ENCODE data around the gene PDZD8. TPM values are rescaled to one million over a fixed set of nuclear protein-coding genes. Genes with fewer than 3 reads are reported as not detected.

The PDZD8 gene
- total RNA-seq, 8 experiments from 2014 or later = 10.0 to 62.1 (median 18.3) TPM

DNA sequence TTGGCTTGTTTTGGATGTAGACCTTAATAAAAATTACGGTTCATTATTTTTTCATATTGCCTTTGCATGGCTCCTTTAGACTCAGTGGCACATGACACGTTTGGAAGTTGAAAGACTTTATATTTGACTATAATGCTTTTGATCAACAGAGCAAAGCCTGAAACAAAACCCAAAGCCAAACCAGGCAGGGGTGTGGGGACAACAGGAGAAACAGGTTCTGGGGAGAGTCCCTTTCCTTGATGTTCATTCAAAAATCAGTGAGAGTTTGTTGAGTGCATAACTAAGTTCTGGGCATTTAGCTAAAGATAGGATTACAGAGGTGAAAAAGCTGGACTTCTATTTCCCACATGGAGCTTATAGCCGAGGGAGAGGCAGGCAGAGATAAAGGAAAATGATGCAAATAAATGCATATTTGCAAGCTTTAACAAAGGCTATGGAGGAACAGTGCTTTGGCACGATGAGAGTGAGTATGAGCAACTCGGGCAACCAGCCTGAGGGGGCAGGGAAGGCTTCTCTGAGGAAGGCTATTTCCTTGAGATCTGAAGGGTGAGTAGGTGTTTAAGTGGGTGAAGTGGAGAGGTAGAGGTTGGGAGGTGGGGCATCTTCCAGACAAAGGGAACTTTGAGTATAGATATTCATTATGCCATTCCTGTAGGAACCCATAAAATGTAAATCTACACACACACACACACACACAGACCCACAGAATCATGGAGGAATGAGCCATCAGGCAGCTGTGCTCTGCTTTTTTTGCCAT, 34.5 kb upstream of the PDZD8 start:
- Histone ChIP-seq H3K4me3 (no peak overlapping the region), H3K4me1 (replicated peaks in 1 of 2) (no peaks in the 10 kb centered on the region), H3K27ac (no peak overlapping the region)
- in situ Hi-C loops (cut with MboI; ENCODE audit: low pct_unique_long_range_greater_than_20kb in 2 of 9, low sequenced_read_pairs in 9 of 9, unreplicated experiment in 9 of 9) = no loop called here
- peak in 3 of 8 experiments; percentile 31 to 68 (median 41) for ATAC-seq (replicated peaks in 6 of 8)
- 30 to 93% (median 66%) methylated on average over 1 to 5 of the region's 5 CpGs; no CpG with 5 or more reads in 1 of the 10 experiments for WGBS, 10 experiments

DNA sequence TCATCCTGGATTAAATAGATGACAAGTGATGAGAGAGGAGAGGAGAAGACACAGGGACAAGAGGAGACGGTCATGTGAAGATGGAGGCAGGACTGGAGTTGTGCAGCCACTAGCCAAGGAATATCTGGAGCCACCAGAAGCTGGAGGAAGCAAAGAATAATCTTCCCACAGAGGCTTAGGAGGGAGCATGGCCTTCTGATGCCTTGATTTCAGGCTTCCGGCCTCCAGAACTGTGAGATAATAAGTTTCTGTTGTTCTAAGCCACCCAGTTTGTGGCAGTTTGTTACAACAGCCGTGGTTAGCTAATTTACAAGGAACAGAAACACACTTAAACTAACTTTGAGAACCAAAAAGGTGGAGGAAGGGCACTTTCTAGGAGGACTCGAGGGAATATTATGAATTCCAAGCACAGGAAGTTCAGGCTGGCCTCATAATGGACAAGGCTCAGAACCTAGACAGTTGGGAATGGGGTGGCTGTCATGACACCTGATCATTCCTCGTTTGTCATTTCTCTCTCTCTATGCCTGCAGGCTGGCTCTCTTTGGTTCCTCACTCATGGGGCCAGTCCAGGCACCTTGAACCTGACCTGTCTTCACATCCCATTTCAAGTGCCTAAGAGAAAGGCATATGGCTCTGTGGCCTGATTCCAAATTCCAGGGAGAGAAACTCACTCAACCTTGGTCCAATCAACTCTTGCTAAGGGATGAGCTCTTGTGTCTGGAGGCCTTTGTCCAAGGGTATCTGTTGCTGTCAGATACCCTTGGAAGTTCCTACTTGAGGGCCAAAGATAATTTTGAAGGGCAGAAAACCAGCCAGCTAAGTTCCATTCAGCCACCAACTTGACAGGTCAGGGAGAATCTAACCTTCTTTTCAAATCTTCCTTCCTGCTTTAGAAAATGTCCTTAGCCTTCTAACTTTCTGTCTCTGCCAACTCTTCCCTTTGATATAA, 33.5 kb upstream of the PDZD8 start:
- in situ Hi-C loops (cut with MboI; ENCODE audit: low pct_unique_long_range_greater_than_20kb in 2 of 9, low sequenced_read_pairs in 9 of 9, unreplicated experiment in 9 of 9) = no loop called here
- 37 to 100% (median 80%) methylated on average over 1 to 5 of the region's 5 CpGs for WGBS, 10 experiments

DNA sequence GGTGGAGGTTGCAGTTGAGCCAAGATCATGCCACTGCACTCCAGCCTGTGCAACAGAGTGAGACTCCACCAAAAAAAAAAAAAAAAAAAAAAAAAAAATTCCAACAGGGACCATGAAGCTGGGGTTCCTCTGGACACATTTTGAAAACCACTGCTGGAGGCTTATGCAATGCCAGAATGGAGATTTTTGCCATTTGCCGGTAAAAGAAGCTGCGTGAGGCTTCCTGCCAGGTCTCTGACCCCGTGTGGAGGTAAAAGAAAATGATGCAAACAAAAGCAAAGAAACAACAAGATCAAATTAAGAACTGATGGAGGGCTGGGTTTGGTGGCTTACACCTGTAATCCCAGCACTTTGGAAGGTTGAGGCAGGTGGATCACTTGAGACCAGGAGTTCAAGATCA, 30.5 kb upstream of the PDZD8 start:
- WGBS, 10 experiments = 40 to 88% (median 74%) methylated on average over 1 to 3 of the region's 3 CpGs; no CpG with 5 or more reads in 3 of the 10 experiments
- no peak overlapping the region for H3K4me3 ChIP-seq
- no peaks in the 10 kb centered on the region for H3K4me1 ChIP-seq (replicated peaks in 1 of 2)
- no peak for ATAC-seq (replicated peaks in 6 of 8)
- no peak overlapping the region for H3K27ac ChIP-seq
- in situ Hi-C loops (cut with MboI; ENCODE audit: low pct_unique_long_range_greater_than_20kb in 2 of 9, low sequenced_read_pairs in 9 of 9, unreplicated experiment in 9 of 9) = no loop called here

More for the DNA sequence above, 33.5 kb upstream of the PDZD8 start:
- H3K4me1 ChIP-seq (replicated peaks in 1 of 2) = no peaks in the 10 kb centered on the region
- no peak for ATAC-seq (replicated peaks in 6 of 8)
- no peak overlapping the region for H3K4me3 ChIP-seq
- no peak overlapping the region for H3K27ac ChIP-seq

DNA sequence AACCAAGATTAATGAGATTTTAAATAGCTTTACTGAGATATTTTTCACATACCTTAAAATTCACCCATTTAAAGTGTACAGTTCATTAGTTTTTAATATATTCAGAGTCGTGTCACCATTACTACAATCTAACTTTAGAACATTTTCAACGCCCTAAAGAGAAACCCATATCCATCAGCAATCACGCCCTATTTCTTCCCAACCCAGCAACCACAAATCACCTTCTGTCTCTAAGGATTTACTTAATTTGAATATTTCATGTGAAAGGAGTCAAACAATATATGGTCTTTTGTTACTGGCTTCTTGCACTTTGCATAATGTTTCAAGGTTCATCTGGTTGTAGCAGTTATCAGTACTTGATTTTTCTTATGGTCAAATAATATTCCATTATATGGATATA, 25.1 kb upstream of the PDZD8 start:
- in situ Hi-C loops (cut with MboI; ENCODE audit: low pct_unique_long_range_greater_than_20kb in 2 of 9, low sequenced_read_pairs in 9 of 9, unreplicated experiment in 9 of 9) = no loop called here
- peak in 3 of 8 experiments; percentile 53 to 95 (median 85) for ATAC-seq (replicated peaks in 6 of 8)
- no peak overlapping the region for H3K27ac ChIP-seq
- 10 to 92% (median 61%) methylated on average over 1 to 3 of the region's 3 CpGs for WGBS, 10 experiments
- H3K4me1 ChIP-seq (replicated peaks in 1 of 2) = no peaks in the 10 kb centered on the region
- H3K4me3 ChIP-seq = no peak overlapping the region

DNA sequence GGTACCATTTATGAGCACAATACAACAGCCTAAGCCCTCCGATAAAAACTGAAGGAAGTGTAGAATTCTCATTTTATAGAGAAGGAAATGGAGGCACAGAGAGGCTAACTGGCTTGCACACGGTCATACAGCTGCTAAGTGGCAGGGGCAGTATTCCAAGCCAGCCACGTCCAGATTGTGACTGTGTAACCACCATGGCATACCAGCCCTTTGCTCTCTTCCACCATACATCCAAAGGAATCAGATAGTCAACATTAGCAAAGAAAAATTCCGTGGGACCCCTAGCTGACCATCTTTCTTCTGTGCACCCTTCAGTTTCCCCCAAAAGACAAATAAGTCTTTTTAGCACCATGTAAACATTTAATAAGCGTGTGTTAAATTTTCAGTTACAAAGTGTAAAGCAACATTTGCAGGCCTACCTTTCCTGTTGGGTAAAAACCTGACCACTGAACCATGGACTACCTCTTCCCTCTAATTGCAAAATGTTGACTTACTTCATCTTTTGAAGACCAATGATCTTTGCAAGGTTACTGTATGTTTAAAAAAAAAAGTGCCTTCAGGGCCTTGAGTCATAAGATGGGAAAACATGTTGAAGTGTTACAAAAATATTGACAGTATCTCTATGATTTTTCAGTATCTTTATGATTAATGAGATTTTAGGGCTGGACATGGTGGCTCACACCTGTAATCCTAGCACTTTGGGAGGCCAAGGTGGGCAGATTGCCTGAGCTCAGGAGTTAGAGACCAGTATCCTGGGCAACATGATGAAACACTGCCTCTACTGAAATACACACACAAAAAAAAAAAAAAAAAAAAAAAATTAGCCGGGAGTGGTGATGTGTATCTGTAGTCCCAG, 24.3 kb upstream of the PDZD8 start:
- no peak for ATAC-seq (replicated peaks in 6 of 8)
- WGBS, 10 experiments = 59 to 100% (median 90%) methylated on average over 1 to 6 of the region's 6 CpGs
- in situ Hi-C loops (cut with MboI; ENCODE audit: low pct_unique_long_range_greater_than_20kb in 2 of 9, low sequenced_read_pairs in 9 of 9, unreplicated experiment in 9 of 9) = no loop called here

DNA sequence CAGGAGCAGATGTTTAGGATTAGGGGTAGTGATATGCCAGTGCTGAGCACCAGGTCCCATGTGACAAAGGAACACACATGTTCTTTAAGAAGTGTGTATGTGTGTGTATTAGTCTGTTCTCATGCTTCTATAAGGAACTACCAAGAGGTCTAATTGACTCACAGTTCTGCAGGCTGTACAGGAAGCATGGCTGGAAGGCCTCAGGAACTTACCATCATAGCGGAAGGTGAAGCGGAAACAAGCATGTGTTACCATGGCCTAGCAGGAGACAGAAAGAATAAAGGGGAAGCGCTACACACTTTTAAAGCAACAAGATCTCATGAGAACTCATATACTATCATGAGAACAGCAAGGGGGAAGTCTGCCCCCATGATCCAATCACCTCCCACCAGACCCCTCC, 22.8 kb upstream of the PDZD8 start:
- Histone ChIP-seq H3K4me1 (replicated peaks in 1 of 2) (no peaks in the 10 kb centered on the region), H3K4me3 (no peak overlapping the region), H3K27ac (no peak overlapping the region)
- 70 to 100% (median 98%) methylated on average over 1 to 3 of the region's 3 CpGs; no CpG with 5 or more reads in 4 of the 10 experiments for WGBS, 10 experiments
- ATAC-seq (replicated peaks in 6 of 8) = no peak
- in situ Hi-C loops (cut with MboI; ENCODE audit: low pct_unique_long_range_greater_than_20kb in 2 of 9, low sequenced_read_pairs in 9 of 9, unreplicated experiment in 9 of 9) = no loop called here

More for the DNA sequence above, 24.3 kb upstream of the PDZD8 start:
- Histone ChIP-seq H3K4me1 (replicated peaks in 1 of 2) (no peaks in the 10 kb centered on the region), H3K4me3 (no peak overlapping the region), H3K27ac (no peak overlapping the region)

DNA sequence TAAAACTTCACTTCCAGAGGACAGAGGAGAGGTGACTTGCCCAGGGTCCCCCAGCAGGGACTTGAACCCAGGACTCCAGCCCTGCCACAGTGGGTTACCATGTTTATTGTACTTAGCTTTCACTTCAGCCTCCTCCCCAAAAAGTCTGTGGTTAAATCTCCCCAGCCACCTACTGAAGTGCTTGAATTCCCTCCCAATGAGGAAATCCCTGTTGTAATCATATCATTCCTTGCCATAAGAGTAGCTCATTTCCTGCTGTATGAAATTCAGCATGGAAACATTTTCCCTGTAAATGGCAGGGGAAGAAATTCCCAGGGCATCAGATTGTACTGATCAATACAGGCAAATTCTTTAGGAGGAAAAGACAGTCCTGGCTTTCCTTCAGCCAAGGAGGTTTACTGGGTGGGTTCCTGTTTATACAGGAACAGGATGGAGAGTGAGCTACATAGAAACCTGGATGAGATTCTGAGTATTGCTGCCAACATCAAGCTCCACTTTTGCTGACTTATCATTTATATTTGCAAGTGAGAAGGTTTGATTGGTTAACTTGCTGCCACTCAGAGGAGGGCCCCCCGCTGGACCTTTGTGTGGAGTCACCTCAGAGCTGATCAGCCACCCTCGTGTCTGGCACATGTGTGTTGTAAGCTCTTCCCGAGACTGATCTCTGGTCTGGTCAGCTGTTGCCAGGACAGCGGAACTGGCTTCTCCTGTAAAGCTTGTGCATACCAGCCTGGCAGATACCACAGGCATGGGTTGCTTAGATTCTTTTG, 16.4 kb upstream of the PDZD8 start:
- ATAC-seq (replicated peaks in 6 of 8) = peak; percentile 36 to 99 (median 67)
- Histone ChIP-seq H3K27ac (no peak overlapping the region), H3K4me1 (replicated peaks in 1 of 2) (peaks cover 0 to 6% of the 10 kb centered on the region in 2 donors), H3K4me3 (no peak overlapping the region)
- in situ Hi-C loops (cut with MboI; ENCODE audit: low pct_unique_long_range_greater_than_20kb in 2 of 9, low sequenced_read_pairs in 9 of 9, unreplicated experiment in 9 of 9) = no loop called here
- WGBS, 10 experiments = 21 to 100% (median 45%) methylated on average over 2 to 4 of the region's 4 CpGs; no CpG with 5 or more reads in 2 of the 10 experiments

DNA sequence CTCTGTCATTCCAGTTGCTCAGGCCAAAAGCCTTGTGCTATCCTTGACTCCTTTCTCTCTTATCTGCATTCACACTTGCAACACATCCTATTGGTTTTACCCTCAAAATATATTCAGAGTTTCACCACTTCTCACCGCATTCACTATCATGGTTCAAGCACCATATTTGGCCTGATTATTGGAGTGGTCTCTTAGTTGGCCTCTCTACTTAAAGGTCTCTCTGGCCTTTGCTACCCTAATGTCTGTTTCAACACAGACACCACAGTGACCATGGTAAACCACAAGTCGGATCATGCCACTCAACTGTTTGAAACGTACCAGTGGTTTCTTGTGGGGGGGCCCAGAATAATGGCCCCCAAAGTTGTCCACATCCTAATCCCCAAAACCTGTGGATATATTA, 15.2 kb upstream of the PDZD8 start:
- 20 to 100% (median 92%) methylated on average over 1 to 3 of the region's 3 CpGs; no CpG with 5 or more reads in 3 of the 10 experiments for WGBS, 10 experiments
- no peak for ATAC-seq (replicated peaks in 6 of 8)
- H3K4me1 ChIP-seq (replicated peaks in 1 of 2) = peaks cover 0 to 6% of the 10 kb centered on the region in 2 donors
- no peak overlapping the region for H3K4me3 ChIP-seq
- in situ Hi-C loops (cut with MboI; ENCODE audit: low pct_unique_long_range_greater_than_20kb in 2 of 9, low sequenced_read_pairs in 9 of 9, unreplicated experiment in 9 of 9) = no loop called here
- H3K27ac ChIP-seq = no peak overlapping the region

DNA sequence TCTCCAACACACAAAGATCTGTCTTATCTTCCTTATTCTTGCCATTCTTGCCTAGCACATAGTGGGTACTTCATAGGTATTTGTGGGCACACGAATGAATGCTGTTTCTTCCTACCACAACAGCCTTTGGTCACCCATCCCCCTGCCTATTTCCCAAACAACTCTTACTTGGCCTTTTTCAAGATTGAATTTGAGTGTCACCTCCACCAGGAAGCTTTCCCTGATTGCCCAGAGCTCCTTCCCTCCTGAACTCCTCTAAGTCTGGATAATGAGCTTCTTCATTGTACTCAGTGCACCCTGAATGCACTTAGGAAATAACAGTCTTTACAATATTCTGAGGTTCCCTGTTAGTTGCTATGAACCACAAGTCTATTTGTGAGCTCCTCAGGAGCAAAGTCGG, 11.6 kb upstream of the PDZD8 start:
- in situ Hi-C loops (cut with MboI; ENCODE audit: low pct_unique_long_range_greater_than_20kb in 2 of 9, low sequenced_read_pairs in 9 of 9, unreplicated experiment in 9 of 9) = no loop called here
- peaks cover 0 to 3% of the 10 kb centered on the region in 2 donors for H3K4me1 ChIP-seq (replicated peaks in 1 of 2)
- ATAC-seq (replicated peaks in 6 of 8) = no peak
- H3K4me3 ChIP-seq = no peak overlapping the region
- no peak overlapping the region for H3K27ac ChIP-seq
- 34 to 84% (median 63%) methylated on average over 1 to 2 of the region's 2 CpGs; no CpG with 5 or more reads in 2 of the 10 experiments for WGBS, 10 experiments

DNA sequence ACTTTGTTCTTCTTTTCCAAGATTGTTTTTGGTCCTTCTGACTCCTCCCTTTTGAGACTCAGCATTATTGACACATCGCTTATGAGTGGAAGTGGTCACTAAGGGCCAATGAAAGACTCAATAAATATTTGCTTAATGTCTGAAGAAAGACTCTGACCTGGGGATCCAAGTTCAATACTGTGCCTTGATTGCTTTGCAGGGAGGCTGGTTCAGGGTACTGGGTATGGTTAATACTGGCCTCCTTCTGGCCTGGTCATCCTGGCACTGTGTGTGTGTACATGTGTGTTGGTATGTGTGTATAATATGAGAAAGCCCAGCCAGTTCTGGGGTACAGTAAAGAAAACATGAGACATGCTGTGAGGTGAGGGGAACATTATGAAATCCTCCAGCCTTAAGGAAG, 7.6 kb upstream of the PDZD8 start:
- H3K27ac ChIP-seq = no peak overlapping the region
- no peak for ATAC-seq (replicated peaks in 6 of 8)
- WGBS, 10 experiments = 36 to 100% (median 80%) methylated on average over 1 of the region's 1 CpG; no CpG with 5 or more reads in 3 of the 10 experiments
- no peak overlapping the region for H3K4me3 ChIP-seq
- in situ Hi-C loops (cut with MboI; ENCODE audit: low pct_unique_long_range_greater_than_20kb in 2 of 9, low sequenced_read_pairs in 9 of 9, unreplicated experiment in 9 of 9) = no loop called here
- no peaks in the 10 kb centered on the region for H3K4me1 ChIP-seq (replicated peaks in 1 of 2)

DNA sequence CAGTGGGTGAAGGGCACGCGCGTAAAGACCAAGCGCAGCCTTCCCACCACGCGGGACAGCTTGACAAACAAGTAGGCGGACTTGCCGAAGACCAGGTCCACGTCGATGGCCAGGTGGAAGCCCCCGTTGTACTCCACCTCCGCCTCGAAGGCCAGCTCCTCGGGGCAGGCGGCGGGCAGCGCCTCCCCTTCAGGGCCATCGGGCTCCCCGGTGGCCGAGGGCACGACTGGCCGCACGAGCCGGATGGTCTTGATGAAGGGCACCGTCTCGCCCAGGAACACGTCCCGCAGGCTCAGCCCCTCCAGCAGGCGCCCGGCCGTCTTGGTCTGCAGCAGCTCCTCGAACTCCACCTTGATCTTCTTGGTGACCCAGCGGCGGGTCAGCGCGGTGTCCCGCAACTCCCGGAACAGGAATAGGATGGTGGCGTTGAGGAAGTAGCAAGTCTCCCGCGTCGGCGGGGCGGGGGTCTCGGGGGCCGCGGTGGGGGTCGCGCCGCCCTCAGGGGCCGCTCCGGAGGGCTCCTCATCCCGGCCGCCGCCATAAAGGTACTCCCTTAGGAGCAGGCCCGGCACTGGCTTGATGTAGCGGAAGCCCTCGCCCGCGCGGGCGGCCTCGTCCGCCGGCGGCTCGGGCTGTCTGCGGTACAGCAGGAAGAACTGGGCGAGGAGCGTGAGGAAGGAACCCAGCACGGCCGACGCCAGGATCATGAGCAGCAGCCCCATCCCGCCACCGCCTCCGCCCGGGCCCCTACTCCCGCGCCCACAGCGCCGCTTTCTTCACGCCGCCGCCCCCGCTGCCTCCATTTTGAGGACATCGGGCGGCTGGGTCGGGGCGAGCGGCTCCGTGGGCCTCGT, 507 bp downstream of the PDZD8 start:
- H3K4me3 ChIP-seq = peak overlapping the region; percentile 53 to 94 (median 88)
- ATAC-seq (replicated peaks in 6 of 8) = peak; percentile 29 to 59 (median 50)
- peak overlapping the region; percentile 71 to 90 for H3K27ac ChIP-seq
- WGBS, 10 experiments = 0% methylated on average over 1 to 8 of the region's 92 CpGs; no CpG with 5 or more reads in 7 of the 10 experiments
- in situ Hi-C loops (cut with MboI; ENCODE audit: low pct_unique_long_range_greater_than_20kb in 2 of 9, low sequenced_read_pairs in 9 of 9, unreplicated experiment in 9 of 9) = no loop called here
- peaks cover 15 to 18% of the 10 kb centered on the region in 2 donors for H3K4me1 ChIP-seq (replicated peaks in 1 of 2)

All from motor neuron (in vitro differentiated cells).